Measurements from ENCODE around the gene CBX1.
A peak's percentile ranks its signal among the peaks of the same experiment; 100 is the strongest.
"Not testable (repeated sequence)": the region's sequence is repeated elsewhere in the genome, so short reads cannot be mapped to it uniquely, and the experiment has no call there.

Gene CBX1

DNA sequence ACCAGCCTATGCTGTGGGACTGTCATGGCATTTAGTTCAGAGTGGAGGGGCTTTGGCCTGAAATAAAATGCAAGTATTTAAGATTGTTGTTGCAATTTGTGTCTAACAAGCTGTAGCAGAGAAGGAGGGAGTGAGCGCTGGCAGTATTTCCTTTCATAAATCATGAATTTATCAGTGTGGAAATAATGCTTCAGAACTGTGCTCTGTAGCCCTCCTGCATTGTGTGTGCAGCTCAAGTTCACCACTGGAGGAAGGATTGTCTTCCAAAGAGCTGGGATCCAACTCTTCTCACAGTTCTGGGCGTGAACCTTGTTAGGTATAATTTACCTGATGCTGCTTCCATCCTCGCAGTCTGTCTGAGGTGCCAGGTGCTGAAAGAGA lies 21.4 kb upstream of the CBX1 start:
- DNase-seq: no peak

DNA sequence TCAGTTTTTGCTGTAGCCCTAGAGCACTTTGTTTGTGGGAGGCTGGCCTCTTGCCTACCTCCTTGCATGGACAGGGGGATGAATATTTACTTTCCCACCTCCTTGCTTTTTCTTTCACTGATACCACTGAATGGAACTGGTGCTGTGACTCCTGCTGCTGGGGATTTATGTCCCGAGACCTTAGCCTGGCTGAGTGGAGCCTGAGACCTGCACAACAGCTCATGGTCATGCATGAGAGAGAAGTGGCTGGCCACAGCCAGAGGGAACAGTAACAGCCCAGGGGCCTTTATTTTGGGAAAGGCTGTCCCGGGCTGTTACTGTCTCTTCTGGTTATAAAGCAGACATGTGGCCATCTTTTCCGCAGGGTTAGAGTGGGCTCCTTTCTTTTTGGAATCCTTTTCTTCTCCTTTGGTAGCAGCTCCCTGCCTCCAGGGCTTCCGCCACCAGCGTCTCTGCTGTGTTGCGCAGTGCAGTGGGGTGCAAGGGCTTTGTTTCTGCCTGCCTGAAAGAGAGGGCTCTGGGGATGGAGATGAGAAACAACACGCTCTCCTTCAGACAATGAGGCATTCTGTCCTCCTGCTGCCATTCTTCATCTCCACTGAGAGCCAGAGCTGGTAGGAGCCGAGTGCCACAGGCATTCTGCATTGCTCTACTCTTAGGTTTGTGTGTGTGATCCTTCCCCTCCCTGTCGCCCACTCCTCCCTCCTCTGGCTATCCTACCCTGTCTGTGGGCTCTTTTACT lies 20.8 kb upstream of the CBX1 start:
- no peak for DNase-seq

DNA sequence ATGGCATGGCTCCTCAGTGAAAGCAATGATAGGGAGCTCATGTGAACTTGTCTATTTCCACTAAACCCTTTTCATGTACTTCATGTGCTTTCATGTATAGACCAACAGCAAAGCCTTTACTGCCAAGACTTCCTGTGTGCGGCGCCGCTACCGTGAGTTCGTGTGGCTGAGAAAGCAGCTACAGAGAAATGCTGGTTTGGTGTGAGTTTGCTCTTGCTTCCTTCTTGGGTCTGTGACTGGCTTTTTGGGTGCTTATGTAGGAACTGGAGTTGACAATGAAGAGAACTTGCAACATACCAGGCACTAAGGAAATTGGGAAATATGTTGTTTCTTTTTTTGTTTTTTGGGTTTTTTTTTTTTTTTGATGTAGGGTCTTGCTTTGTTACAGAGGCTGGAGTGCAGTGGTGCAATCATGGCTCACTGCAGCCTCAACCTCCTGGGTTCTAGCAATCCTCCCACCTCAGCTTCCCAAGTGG lies 12.0 kb upstream of the CBX1 start:
- peak; percentile 32 for DNase-seq

DNA sequence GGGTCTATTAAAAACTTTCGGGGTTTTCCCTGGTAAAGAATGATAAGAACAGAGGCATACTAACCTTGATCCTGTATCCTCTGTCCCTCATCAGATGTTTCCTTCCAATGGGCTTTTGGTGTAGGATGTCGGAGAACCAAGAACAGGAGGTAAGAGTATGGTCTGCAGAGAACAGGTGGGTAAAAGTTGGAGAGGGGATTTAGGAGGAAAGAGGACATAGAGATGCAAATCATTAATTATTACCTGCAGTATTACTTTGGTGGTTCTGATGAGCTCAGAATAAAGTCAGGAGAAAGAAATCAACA lies 10.6 kb upstream of the CBX1 start:
- no peak for DNase-seq

DNA sequence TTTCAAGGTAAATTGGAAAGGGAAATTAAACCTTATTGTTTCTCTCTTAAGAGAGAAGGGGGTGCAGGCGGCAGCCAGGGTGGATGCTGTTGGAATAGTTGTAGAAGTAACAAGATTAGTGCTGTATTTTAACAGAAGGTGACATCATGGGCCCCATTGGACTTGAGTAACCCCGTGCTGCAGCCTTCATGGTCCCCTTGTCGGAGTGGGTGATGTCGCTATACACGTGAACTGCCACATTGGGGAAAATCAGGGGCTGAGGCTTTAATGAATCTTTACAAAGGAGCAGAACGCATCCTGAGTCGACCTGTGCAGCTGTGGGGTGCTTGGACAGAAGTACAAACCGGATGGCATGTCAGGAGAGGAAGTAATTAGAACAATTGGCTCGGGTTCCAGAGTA lies 9.5 kb upstream of the CBX1 start:
- DNase-seq: no peak

DNA sequence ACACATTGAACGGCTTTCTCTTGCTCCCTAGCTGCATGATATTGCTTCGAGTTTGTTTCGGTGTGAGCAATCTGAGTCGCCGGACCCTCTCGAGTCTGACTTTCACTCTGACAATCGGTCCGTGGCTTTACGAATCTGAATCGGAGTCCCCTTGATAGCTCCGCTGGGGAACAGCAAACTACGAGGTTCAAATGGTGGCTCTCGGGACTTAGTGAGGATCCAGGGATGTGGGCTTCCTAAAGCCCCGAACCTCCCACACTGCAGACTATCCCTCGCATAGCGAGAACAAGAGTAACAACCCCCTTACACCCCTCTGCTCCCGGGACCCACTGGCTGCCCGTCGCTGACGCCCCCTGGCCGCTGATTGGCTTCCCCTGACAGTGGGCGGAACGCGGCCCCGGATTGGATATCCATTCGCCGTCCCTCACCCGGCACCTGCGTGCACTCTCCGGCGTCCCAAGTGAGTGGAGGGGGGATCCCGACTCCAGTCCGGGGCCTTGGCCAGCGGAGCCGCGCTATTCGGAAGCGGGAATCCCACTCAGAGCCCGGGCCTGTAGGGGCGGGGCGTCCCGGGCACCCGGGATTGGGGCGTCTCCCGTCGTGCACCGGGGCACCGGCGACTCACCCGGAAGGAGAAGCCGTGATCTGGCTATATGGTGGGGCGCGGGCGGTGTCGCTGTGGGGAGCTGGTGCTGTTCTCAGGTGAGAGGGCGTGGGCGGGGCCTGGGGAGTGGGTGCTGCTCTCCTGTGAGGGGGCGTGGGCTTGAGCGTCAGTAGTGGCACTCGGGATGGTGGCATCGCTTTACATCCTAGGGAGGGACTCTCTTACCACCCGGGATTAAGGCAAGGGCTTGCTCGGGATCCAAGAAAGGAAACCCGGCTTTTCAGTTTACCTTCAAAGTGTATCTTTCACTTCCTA lies 6.1 kb upstream of the CBX1 start, which contains the start of gene SNX11:
Gene SNX11 (plus strand): TSS at position 630 of the 919 bp plus-strand sequence. CDS start 4,278 bp downstream, outside the sequence.
- DNase-seq: peak; percentile 94

DNA sequence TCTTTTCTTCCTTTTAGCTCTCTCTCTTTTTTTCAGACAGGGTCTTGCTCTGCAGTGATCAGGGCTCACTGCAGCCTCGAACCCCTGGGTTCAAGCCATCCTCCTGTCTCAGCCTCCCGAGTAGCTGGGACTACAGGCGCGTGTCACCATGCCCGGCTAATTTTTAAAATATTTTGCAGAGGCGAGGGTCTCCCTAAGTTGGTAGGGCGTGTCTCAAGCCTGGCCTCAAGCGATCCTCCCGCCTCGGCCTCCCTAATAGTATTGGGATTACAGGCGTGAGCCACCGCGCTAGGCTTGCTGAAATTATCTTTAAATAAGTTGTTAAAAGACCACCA lies 5.5 kb upstream of the CBX1 start:
- no peak for DNase-seq

DNA sequence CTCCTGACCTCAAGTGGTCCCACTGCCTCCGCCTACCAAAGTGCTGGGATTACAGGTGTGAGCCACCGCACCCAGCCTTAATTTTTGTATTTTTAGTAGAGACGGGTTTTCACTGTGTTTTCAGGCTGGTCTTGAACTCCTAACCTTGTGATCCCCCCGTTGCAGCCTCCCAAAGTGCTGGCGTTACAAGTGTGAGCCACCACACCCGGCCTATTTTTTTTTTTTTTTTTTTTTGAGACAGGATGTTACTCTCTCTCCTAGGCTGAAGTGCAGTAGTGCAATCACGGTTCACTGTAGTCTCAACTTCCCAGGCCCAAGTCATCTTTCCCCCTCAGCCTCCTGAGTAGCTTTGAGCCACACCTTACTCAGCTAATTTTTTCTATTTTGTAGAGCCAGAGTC lies 3.2 kb upstream of the CBX1 start:
- DNase-seq: no peak

DNA sequence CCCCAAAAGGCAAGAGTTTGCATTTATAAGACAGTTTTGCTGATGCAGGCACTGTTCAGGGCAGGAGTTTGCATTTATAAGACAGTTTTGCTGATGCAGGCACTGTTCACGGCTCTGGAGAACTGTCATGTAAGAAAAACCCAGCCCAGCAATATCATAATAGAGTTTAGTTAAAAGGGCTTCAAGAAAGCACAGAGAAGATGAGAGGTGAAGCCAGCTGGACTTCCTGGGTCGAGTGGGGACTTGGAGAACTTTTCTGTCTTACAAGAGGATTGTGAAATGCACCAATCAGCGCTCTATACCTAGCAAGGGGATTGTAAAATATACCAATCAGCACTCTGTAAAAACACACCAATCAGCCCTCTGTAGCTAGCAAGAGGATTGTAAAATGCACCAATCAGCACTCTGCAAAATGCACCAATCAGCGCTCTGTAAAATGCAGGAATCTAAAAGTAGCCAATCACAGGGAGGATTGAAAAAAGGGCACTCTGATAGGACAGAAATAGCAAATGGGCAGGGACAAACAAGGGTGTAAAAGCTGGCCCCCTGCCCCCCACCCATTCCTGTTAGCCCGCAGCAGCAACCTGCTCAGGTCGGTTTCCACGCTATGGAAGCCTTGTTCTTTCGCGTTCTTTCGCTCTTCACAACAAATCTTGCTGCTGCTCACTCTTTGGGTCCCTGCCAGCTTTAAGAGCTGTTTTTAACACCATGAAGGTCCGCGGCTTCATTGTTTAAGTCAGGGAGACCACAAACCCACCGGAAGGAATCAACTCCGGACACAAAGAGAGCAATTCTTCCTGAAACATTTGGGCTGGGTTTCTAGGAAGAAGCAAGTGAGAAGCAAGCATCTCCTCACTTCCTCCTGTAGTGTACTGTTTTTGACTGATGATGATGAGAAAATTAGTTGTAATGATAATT lies 1.8 kb upstream of the CBX1 start:
- DNase-seq: peak; percentile 24

DNA sequence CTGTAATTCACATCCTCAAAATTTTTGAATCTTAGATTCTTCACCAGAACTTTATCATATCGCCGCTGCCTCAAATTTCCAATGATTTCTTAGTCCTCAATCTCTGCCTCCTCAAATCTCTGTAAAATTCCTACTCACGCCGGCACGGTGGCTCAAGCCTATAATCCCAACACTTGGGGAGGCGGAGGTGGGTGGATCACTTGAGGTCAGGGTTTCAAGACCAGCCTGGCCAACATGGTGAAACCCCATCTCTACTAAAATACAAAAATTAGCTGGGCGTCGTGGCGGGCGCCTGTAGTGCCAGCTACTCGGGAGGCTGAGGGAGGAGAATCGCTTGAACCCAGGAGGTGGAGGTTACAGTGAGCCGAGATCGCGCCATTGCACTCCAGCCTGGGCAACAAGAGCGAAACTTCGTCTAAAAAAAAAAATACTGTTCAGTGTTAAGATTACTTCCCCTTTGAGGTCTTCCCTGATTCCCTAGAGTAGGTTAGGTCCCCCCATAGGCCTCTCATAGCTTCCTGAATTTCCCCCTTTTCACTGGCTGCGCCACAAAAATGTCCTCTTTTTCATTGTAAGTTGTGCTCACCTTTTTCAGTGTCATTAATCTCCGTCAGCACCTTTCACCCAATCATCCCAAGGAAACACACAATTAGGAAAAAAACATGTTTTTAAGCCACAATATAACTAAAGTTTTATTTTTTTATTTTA lies 919 bp upstream of the CBX1 start:
- no peak for DNase-seq

DNA sequence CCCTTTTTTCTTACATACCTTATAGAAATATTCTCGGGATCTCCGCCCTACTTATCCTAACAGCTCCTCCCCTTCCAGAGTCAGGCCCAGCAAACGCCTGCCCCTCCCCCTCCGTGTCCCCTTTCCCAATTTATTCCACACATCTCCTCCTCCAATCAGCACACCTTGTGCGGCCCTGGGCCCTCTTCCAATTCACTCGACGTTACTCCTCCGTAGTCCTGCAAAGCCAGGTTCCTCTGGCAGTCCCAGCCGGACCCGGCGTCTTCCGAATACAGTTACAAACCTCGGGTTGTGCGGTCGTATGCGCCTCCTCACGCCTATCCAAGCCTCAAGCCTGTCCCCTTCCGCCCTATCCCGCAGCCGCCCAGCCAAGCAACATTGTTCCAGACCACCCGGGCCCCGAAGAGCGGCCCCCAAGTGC lies 677 bp downstream of the CBX1 start:
- no peak for DNase-seq

DNA sequence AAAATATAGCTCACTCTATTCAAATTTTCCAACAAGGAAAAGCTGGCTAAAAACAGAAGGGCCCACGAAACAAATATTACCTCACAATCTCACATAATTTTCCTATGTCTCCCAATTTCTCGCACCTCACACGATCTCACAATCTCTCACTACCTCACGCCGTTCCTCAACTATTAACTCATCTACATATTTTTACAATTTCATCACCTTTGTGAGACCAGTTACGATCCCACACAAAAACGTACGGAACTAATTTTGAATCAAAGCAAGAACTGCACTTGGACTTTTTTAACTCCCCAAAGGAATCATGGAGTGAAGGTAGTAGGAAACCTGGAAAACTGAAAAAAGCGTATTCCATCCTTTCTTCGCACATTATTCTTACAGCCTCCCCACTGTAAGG lies 1.1 kb downstream of the CBX1 start:
- no peak for DNase-seq

DNA sequence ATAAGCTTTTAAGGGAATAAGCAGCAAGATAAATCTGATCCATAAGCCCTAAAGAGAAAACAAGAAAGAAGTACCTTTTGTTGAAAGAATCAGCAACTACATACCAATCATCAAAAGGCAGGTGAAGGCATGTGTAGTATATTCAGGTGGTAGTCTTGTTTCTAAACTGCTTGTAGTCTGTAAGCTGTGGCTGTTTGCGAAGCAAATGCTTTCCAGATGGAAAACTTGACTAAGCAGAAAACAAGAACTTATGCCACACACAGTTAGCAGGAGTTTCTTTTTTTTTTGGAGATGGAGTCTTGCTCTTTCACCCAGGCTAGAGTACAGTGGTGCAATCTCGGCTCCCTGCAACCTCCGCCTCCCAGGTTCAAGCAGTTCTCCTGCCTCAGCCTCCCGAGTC lies 5.7 kb downstream of the CBX1 start:
- no peak for DNase-seq

DNA sequence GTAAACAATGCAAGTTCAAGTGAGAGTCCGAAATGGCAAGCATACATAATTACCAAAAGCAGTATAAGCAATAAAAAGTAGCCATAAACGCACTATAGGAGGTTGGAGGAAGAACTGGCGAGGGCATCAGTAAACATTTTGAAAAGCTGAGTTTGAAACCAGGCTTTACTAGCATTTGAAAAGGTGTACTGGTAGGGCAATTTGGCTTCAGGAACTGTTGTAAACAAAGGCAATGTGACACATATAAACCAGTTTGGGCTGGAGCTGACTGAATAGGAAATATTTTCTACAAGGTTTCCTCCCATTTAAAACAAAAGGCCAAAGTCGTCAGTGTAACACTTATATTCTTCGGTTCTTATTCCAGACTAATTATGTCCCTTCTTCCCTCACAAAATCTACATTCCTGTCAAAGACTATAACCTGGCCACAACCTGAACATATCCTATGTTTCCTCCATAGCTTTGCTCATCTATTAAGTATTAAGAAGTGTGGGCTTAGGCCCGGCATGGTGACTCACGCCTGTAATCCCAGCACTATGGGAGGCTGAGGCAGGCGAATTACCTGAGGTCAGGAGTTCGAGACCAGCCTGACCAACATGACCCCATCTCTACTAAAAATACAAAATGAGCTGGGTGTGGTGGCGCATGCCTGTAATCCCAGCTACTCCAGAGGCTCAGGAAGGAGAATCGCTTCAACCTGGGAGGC lies 7.8 kb downstream of the CBX1 start:
- DNase-seq: no peak

DNA sequence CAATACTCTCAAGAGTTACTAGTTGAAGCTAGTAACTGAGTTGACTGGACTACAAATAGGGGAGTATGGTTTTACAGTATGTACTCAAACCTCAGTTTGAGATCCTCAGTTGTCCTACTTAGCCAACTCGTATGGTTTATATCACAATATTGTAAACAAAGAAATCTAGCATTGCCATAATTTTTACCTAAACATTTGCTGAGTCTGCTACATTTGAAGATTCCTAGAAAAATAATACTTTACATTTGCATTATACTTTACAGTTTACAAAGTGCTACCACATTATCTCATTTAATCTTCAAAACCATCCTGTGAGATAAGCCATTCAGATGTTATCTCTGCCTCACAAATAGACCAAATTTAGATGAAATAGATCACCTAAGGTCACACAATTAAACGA lies 16.3 kb downstream of the CBX1 start:
- no peak for DNase-seq

DNA sequence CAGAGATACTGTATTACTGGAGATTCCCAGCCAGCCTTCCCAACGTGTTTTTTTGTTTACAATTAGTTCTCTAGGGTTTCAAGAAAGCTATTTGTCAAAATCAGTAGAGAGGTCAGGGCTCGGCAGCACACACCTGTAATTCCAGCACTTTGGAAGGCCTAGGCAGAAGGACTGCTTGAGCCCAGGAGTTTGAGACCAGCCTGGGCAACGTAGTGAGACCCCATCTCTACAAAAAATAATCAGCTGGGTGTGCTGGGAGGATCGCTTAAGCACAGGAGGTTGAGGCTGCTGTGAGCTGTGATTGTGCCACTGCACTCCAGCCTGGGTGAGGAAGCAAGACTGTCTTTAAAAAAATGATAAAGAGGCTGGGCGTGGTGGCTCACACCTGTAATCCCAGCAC lies 19.4 kb downstream of the CBX1 start:
- DNase-seq: no peak

DNA sequence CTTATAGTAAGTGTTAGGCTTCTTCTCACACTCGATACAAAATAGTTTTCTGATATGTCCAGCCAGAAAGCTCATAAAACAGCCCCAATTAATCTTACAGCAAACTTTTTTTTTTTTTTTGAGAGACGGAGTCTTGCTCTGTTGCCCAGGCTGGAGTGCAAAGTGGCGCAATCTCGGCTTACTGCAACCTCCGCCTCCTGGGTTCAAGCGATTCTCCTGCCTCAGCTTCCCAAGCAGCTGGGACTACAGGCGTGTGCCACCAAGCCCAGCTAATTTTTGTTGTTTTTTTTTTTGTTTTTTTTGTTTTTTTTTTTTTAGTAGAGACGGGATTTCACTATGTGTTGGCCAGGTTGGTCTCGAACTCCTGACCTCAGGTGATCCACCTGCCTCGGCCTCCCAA lies 24.1 kb downstream of the CBX1 start:
- DNase-seq: not testable (repeated sequence)

DNA sequence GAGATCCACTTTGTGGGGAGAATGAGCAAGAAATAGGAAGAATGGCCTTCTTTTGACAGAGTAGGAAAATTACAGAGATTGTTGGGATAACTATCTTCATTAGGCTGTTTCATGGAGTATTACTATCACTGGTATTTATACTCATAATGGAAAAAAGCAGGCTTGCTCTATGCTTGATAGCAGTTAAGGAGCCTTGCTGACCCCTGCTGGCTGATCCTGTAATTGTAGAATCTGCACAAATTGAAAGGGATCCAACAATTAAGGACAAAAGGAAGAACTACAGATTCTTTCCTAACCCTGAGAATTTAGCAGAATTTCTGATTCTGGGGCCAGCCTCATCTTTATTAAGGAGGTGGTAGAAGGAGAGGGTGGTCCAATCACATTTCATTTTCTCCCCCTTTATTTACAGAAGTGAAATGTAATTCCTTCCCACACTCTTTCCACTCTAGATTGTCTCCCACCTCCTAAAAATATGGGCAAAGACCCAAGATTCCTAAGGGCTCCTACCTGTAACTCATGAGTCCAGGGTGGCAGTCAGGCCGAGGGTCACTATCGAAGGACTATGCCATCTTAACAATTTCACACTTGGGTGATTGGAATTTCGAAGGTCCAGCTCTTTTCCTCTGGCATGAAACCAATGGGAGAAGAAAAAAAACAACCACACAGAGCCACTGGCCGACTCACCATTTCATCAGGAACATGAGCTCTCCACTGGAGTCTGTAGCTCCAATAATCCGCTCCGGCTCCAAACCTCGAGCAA lies 26.8 kb downstream of the CBX1 start:
- DNase-seq: peak; percentile 73

DNA sequence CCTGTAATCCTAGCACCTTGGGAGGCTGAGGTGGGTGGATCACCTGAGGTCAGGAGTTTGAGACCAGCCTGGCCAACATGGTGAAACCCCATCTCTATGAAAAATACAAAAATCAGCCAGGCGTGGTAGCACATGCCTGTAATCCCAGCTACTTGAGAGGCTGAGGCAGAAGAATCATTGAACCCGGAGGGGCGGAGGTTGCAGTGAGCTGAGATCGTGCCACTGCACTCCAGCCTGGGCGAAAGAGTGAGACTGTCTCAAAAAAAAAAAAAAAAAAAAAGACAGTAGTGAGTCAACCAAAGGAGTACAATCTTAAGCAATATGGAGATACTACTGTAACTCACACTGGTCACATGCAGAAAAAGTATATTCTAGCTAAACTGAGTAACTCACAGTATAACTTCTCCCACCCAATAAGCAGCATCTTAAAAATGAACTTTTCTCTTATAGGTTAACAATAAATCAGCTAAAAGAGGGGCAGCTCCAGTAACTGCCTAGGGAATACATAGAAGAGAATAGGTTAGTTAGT lies 27.6 kb downstream of the CBX1 start:
- not testable (repeated sequence) for DNase-seq

DNA sequence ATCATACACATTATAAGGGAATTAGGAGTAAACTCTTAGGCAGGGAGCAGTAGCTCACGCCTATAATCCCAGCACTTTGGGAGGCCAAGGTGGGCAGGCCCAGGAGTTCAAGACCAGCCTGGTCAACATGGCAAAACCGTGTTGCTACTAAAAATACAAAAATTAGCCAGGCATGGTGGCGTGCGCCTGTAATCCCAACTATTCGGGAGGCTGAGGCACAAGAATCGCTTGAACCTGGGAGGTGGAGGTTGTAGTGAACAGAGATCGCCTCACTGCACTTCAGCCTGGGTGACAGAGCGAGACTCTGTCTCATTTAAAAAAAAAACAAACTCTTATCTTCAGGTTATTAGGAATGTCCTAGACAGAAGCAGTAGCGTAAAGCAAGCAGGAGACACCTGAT lies 28.5 kb downstream of the CBX1 start:
- not testable (repeated sequence) for DNase-seq

DNA sequence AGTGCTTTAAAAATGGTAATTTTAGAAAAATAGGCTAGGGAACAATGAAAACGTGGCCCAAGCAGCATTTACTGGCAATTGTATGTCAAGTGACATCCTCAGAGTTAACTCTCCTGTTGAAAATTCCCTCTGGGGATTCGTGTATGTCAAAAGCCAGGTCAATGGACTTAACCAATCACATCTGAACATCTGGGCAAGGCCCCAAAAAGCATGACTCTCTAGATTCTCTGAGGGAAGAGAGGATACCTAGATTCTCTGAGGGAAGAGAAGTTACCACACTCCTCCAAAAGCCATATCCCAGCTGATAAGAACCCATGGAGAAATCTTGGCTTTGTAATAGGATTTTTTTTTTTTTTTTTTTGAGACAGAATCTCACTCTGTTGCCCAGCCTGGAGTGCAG lies 29.6 kb downstream of the CBX1 start:
- DNase-seq: no peak

All from activated naive CD4-positive, alpha-beta T cell treated with Interleukin-2 at 50 U/mL for 16 hours (primary cell).